Measurements from ENCODE around the gene MLLT10. TPM values are rescaled to one million over a fixed set of nuclear protein-coding genes. Genes with fewer than 3 reads are reported as not detected.
A peak's percentile ranks its signal among the peaks of the same experiment; 100 is the strongest.

Gene MLLT10
- total and polyA plus RNA-seq, 9 of the 15 experiments (the other 6 are each of a cell fraction or from before 2014, with no cell fraction given) = 18.8 to 81.4 (median 64.2) TPM

GRCh38 chr10:21600804-21601433 lies 66.9 kb downstream of the MLLT10 start:
- BruUV-seq (replicated peaks) = no TSS peak
- WGBS (ENCODE audit: insufficient coverage, low coverage, missing lambda C conversion rate) = 33% methylated on average over 1 of the region's 1 CpG
- Histone ChIP-seq H3K27me3 (ENCODE audit: control insufficient read depth in 2 of 2, insufficient read depth in 2 of 2, low read length in 2 of 2) (no peaks in the 10 kb centered on the region), H4K20me1 (replicated peaks; ENCODE audit: control insufficient read depth, insufficient read depth, low read length) (no peaks in the 10 kb centered on the region), H3K9ac (ENCODE audit: insufficient read depth in 1 of 2, low read depth in 2 of 2, low read length in 2 of 2) (no peak overlapping the region), H3K4me1 (replicated peaks in 1 of 2; ENCODE audit: control insufficient read depth in 2 of 2, insufficient read depth in 2 of 2, low read length in 2 of 2) (0 out of 5 replicates have a peak, but pooled peaks cover 0 to 3% of the 10 kb centered on the region in 2 experiments), H3K4me3 (no peak overlapping the region), H3K27ac (ENCODE audit: extremely low read depth, low read depth, low read length) (no peak overlapping the region), H3K4me2 (ENCODE audit: insufficient read depth, low read length) (no peak overlapping the region), H3K9me3 (replicated peaks; ENCODE audit: control insufficient read depth, insufficient read depth, low read depth, low read length) (no peaks in the 10 kb centered on the region), H3K36me3 (ENCODE audit: control insufficient read depth, insufficient read depth, low read length) (peaks cover 19% of the 10 kb centered on the region; the same call in 2 of the 3 replicates), H3K79me2 (ENCODE audit: control insufficient read depth, insufficient read depth, low read length) (peaks cover 78% of the 10 kb centered on the region), H3K9me1 (ENCODE audit: control insufficient read depth, insufficient read depth, low read length) (no peaks in the 10 kb centered on the region), H2AFZ (ENCODE audit: low read depth, low read length) (no peak overlapping the region)
- ATAC-seq (peak; percentile 54), DNase-seq (ENCODE audit: extremely low read depth in 1 of 4, low spot score in 3 of 4) (no peak), FAIRE-seq (no peak)
- ChIA-PET CTCF (ENCODE audit: low intra/inter-chr PET ratio) (no interaction called here), POLR2A (interaction anchor here (1.2 kb wide), 1 partner anchor 51 kb away, joined by 3 read pairs; no protein-coding TSS in a partner anchor)
- intact Hi-C loops (cut with micrococcal nuclease) = loop anchor here (10.0 kb wide), 1 partner anchor 106 kb away; no protein-coding TSS in a partner anchor
- in situ Hi-C loops (cut with MboI) = no loop called here
- TF ChIP-seq ZNF311 (CRISPR knock-in tag; IDR thresholded peaks at IDR 0.05) (0 out of 2 replicates have a peak, but pooled peaks have one; percentile 29), KAT8 (IDR thresholded peaks at IDR 0.05; ENCODE audit: low read depth) (no peak), DMBX1 (CRISPR knock-in tag; IDR thresholded peaks at IDR 0.05; ENCODE audit: borderline replicate concordance) (peak; percentile 39; the same call in 1 of the 2 replicates)

- H3K27ac ChIP-seq (ENCODE audit: extremely low read depth, low read depth, low read length) = no peak overlapping the region
- TF ChIP-seq SMARCB1 (IDR thresholded peaks at IDR 0.05; ENCODE audit: insufficient read length, low read depth) = no peak
- TF ChIP-seq ZNF511 (CRISPR knock-in tag; IDR thresholded peaks at IDR 0.05) = no peak
- no peak for TF ChIP-seq SMC3 (conservative IDR thresholded peaks at IDR 0.05; ENCODE audit: insufficient read depth, low read depth, low read length)
- TF ChIP-seq KDM2B (CRISPR knock-in tag; IDR thresholded peaks at IDR 0.05) = no peak
- TF ChIP-seq CBX3 (IDR thresholded peaks at IDR 0.05; ENCODE audit: borderline replicate concordance in 1 of 2, low read length in 2 of 2) = no peak
- TF ChIP-seq HDGF (IDR thresholded peaks at IDR 0.05) = no peak
- TF ChIP-seq BACH1 (tag; IDR thresholded peaks at IDR 0.05) = no peak
- no peak for TF ChIP-seq ZBTB49 (CRISPR knock-in tag; IDR thresholded peaks at IDR 0.05; ENCODE audit: borderline replicate concordance)
- H3K4me3 ChIP-seq = no peak overlapping the region
- 0 out of 5 replicates have a peak, but pooled peaks cover 0 to 3% of the 10 kb centered on the region in 2 experiments for H3K4me1 ChIP-seq (replicated peaks in 1 of 2; ENCODE audit: control insufficient read depth in 2 of 2, insufficient read depth in 2 of 2, low read length in 2 of 2)
- POLR2A ChIA-PET = interaction anchor here (0.6 kb wide), 1 partner anchor 52 kb away, joined by 3 read pairs; no protein-coding TSS in a partner anchor
- no peaks in the 10 kb centered on the region; the same call in 1 of the 2 replicates for H3K9me3 ChIP-seq (replicated peaks; ENCODE audit: control insufficient read depth, insufficient read depth, low read depth, low read length)
- DNase-seq (ENCODE audit: extremely low read depth in 1 of 4, low spot score in 3 of 4) (no peak), ATAC-seq (no peak), FAIRE-seq (no peak)
- H3K36me3 ChIP-seq (ENCODE audit: control insufficient read depth, insufficient read depth, low read length) = peaks cover 29% of the 10 kb centered on the region
- 60% methylated on average over 1 of the region's 1 CpG for WGBS (ENCODE audit: insufficient coverage, low coverage, missing lambda C conversion rate)
- BruUV-seq (replicated peaks) = no TSS peak
- in situ Hi-C loops (cut with MboI) = no loop called here
- H3K27me3 ChIP-seq (ENCODE audit: control insufficient read depth in 2 of 2, insufficient read depth in 2 of 2, low read length in 2 of 2) = no peaks in the 10 kb centered on the region
- no peak overlapping the region for H3K4me2 ChIP-seq (ENCODE audit: insufficient read depth, low read length)
- no peak overlapping the region for H3K9ac ChIP-seq (ENCODE audit: insufficient read depth in 1 of 2, low read depth in 2 of 2, low read length in 2 of 2)
- intact Hi-C loops (cut with micrococcal nuclease) = loop anchor here (10.0 kb wide), 1 partner anchor 108 kb away; no protein-coding TSS in a partner anchor
- CTCF ChIA-PET (ENCODE audit: low intra/inter-chr PET ratio) = no interaction called here
- H3K9me1 ChIP-seq (ENCODE audit: control insufficient read depth, insufficient read depth, low read length) = no peaks in the 10 kb centered on the region
- peaks cover 81% of the 10 kb centered on the region for H3K79me2 ChIP-seq (ENCODE audit: control insufficient read depth, insufficient read depth, low read length)
- H2AFZ ChIP-seq (ENCODE audit: low read depth, low read length) = no peak overlapping the region
- H4K20me1 ChIP-seq (replicated peaks; ENCODE audit: control insufficient read depth, insufficient read depth, low read length) = no peaks in the 10 kb centered on the region
Observed at GRCh38 chr10:21602313-21602712, 68.3 kb downstream of the MLLT10 start.
